Activated B cell treated with CpG ODN at 0.5 μM for 24 hours (primary cell): ENCODE measurements around the gene GATAD1. TPM values are rescaled to one million over a fixed set of nuclear protein-coding genes. Genes with fewer than 3 reads are reported as not detected.

Experiments
- ATAC-seq: fragments of 200-7000 bp; cut with Tn5 transposase; one replicate; pipeline ENCODE4 v1.10.0; 2021; ENCODE audit warnings: low read depth, mild to moderate bottlenecking, moderate library complexity
- CTCF ChIA-PET: fragments of 350-600 bp; sonication (Branson Sonifier 250); formaldehyde crosslinking; loops from one replicate; lab custom pipeline; 2021; ENCODE audit warnings: antibody characterized with exemption; lab: Charles Lee
- POLR2A ChIA-PET: fragments of 350-600 bp; sonication (Branson Sonifier 250); formaldehyde crosslinking; loops from one replicate; lab custom pipeline; 2021; ENCODE audit warnings: antibody characterized with exemption; lab: Charles Lee
- DNase-seq: peaks from one replicate; pipeline ENCODE4 v3.0.0; 2022
- H3K27ac Mint-ChIP-seq: one replicate; pipeline ENCODE4 v1.8.0; 2020; ENCODE audit warnings: mixed read lengths
- H3K27me3 Mint-ChIP-seq: one replicate; pipeline ENCODE4 v1.8.0; 2021; ENCODE audit warnings: mixed read lengths
- H3K36me3 Mint-ChIP-seq: one replicate; pipeline ENCODE4 v1.8.0; 2021; ENCODE audit warnings: low read depth, mixed read lengths
- H3K4me1 Mint-ChIP-seq: one replicate; pipeline ENCODE4 v1.8.0; 2021; ENCODE audit warnings: mixed read lengths
- H3K4me3 Mint-ChIP-seq: one replicate; pipeline ENCODE4 v1.8.0; 2020; ENCODE audit warnings: mild to moderate bottlenecking, mixed read lengths
- H3K9me3 Mint-ChIP-seq: one replicate; pipeline ENCODE4 v1.8.0; 2020; ENCODE audit warnings: mixed read lengths
- intact Hi-C: fragments of 100-400 bp; cut with micrococcal nuclease; formaldehyde crosslinking; loops from one replicate; pipeline ENCODE4 v1.15.1; 2024
- total RNA-seq: library from RNA; stranded (reverse); gene quantifications from 2 replicates; pipeline ENCODE4 v1.2.3, GENCODE V29; 2022
- TF ChIP-seq, protein P1 (sequence below): fragments of 200-600 bp; IDR thresholded peaks from one replicate; pipeline ENCODE4 v1.8.0; 2022; ENCODE audit warnings: antibody characterized with exemption, mild to moderate bottlenecking

GATAD1 gene
- total RNA-seq, 1 donor from 2014 or later = 36.2 TPM

DNA sequence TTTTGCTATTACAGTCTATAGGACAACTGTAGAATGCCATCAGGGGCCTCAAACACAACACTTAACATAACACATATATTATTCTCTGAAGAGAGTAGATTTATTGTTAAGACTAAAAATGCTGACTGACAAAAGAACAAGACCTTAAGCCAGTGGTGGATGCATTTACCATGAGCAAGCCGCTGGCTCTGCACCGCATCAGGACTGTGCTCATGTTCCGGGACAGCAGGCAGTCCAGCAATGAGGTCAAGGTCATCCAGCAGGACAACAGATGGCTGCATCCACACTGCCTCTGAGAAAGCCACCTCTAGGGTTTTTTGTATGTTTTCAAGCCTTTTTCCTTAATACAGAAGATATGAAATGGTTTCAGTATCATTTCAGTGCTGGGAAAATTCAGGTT is 57.3 kb downstream of the GATAD1 start:
- no peak overlapping the region for H3K4me3 Mint-ChIP-seq
- H3K36me3 Mint-ChIP-seq = peaks cover 56% of the 10 kb centered on the region
- no peaks in the 10 kb centered on the region for H3K9me3 Mint-ChIP-seq
- no peaks in the 10 kb centered on the region for H3K27me3 Mint-ChIP-seq
- no peaks in the 10 kb centered on the region for H3K4me1 Mint-ChIP-seq
- H3K27ac Mint-ChIP-seq = no peak overlapping the region
- ChIA-PET POLR2A (no interaction called here), CTCF (no interaction called here)
- intact Hi-C loops = no loop called here
- ATAC-seq (no peak), DNase-seq (no peak)
- TF ChIP-seq, protein P1, sequence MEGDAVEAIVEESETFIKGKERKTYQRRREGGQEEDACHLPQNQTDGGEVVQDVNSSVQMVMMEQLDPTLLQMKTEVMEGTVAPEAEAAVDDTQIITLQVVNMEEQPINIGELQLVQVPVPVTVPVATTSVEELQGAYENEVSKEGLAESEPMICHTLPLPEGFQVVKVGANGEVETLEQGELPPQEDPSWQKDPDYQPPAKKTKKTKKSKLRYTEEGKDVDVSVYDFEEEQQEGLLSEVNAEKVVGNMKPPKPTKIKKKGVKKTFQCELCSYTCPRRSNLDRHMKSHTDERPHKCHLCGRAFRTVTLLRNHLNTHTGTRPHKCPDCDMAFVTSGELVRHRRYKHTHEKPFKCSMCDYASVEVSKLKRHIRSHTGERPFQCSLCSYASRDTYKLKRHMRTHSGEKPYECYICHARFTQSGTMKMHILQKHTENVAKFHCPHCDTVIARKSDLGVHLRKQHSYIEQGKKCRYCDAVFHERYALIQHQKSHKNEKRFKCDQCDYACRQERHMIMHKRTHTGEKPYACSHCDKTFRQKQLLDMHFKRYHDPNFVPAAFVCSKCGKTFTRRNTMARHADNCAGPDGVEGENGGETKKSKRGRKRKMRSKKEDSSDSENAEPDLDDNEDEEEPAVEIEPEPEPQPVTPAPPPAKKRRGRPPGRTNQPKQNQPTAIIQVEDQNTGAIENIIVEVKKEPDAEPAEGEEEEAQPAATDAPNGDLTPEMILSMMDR = no peak

DNA sequence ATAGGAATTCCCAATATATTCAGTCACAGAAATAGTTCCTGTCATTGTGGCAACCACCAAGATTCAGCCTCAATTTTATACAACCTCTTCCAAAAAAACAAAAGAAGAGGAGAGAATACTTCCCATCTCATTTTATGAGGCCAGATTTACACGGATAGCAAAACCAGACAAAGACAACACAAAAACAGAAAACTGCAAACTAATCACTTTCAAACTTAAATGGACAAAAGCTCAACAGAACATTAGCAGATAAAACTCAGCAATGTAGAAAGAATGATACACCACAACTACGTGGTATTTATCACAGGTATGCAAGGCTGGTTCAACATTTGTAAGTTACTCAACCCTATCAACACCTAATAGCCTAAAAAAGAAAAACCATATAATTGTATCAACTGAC is 59.1 kb downstream of the GATAD1 start:
- intact Hi-C loops = no loop called here
- H3K4me3 Mint-ChIP-seq = no peak overlapping the region
- H3K27me3 Mint-ChIP-seq = no peaks in the 10 kb centered on the region
- H3K27ac Mint-ChIP-seq = no peak overlapping the region
- ChIA-PET POLR2A (no interaction called here), CTCF (no interaction called here)
- TF ChIP-seq, protein P1 = no peak
- no peak for DNase-seq
- peaks cover 44% of the 10 kb centered on the region for H3K36me3 Mint-ChIP-seq
- no peak for ATAC-seq
- no peaks in the 10 kb centered on the region for H3K4me1 Mint-ChIP-seq
- H3K9me3 Mint-ChIP-seq = no peaks in the 10 kb centered on the region

DNA sequence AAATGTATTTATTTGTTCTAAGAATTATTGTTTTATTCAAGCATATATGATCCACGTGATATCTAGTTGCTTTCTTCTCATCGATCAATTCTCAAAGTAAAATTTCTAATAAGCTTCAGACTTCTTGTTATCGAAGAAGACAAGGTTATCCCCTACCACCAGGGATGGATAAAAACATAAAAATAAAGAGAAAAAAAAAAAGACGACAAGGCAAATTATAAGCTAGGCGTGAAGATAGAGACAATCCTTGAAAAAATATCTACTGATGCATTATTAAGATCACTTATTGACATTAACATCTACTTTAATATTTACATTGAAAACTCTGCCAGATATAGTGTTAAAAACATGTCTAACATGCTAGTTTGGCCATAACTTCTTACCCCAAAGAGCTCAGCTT is 61.7 kb downstream of the GATAD1 start:
- ATAC-seq (no peak), DNase-seq (no peak)
- no peaks in the 10 kb centered on the region for H3K4me1 Mint-ChIP-seq
- H3K4me3 Mint-ChIP-seq = no peak overlapping the region
- H3K27ac Mint-ChIP-seq = no peak overlapping the region
- intact Hi-C loops = no loop called here
- POLR2A ChIA-PET = no interaction called here
- CTCF ChIA-PET = no interaction called here
- no peaks in the 10 kb centered on the region for H3K9me3 Mint-ChIP-seq
- peaks cover 42% of the 10 kb centered on the region for H3K36me3 Mint-ChIP-seq
- H3K27me3 Mint-ChIP-seq = no peaks in the 10 kb centered on the region
- TF ChIP-seq, protein P1 = no peak

Other genes starting within 250 kb of the GATAD1 start
- gene KRIT1, start 201.6 kb upstream of the GATAD1 start, total RNA-seq = 53.4 and 61.1 TPM in 2 replicates
- 42.5 and 50.6 TPM in 2 replicates for gene ANKIB1, start 201.5 kb upstream of the GATAD1 start, total RNA-seq
- gene ERVW-1, start 30.5 kb downstream of the GATAD1 start, total RNA-seq = not detected in 2 replicates
- 18.2 and 21.8 TPM in 2 replicates for gene PEX1, start 81.0 kb downstream of the GATAD1 start, total RNA-seq
- gene RBM48, start 81.3 kb downstream of the GATAD1 start, total RNA-seq = 21.6 and 24.3 TPM in 2 replicates
- 41.9 and 48.2 TPM in 2 replicates for gene FAM133B, start 142.9 kb downstream of the GATAD1 start, total RNA-seq